A549 (cell line): ENCODE measurements around the gene CHPT1. TPM values are rescaled to one million over a fixed set of nuclear protein-coding genes. Genes with fewer than 3 reads are reported as not detected.

Source experiments
- ATAC-seq, 2 experiments: fragments of 200-7000 bp in 1 of 2; fragments of >200 bp in 1 of 2; cut with Nextera tagmentation in 1 of 2; cut with Tn5 transposase in 1 of 2; 3 replicates each; pipeline versions ENCODE4 v1.8.0 to v1.9.1; 2018 to 2020; ENCODE audit warnings: mild to moderate bottlenecking in 1 of 2, moderate library complexity in 1 of 2
- CTCF ChIA-PET: fragments of 300-600 bp; sonication (Branson Sonifier 250); formaldehyde crosslinking; extraction: SDS; loops from one replicate; lab custom pipeline; 2021; ENCODE audit warnings: antibody characterized with exemption, inconsistent platforms; lab: Yijun Ruan, JAX
- POLR2A ChIA-PET: fragments of 350-600 bp; formaldehyde crosslinking; extraction: SDS; loops from one replicate; lab custom pipeline; 2021; ENCODE audit warnings: antibody characterized with exemption, inconsistent platforms; lab: Yijun Ruan, JAX
- DNase-seq, 2 experiments: peaks; one replicate each; pipeline versions ENCODE4 v3.0.0 to v3.0.0-alpha.2; 2011 to 2016; ENCODE audit warnings: low read depth in 1 of 2, low spot score in 1 of 2
- FAIRE-seq: peaks from 2 replicates; lab custom pipeline; 2011; peaks lifted over from hg19 to GRCh38; lab: Jason Lieb, UNC
- H3K27ac ChIP-seq, 2 experiments: fragments of >200 bp; sonication (Bioruptor Twin); formaldehyde crosslinking; 3 replicates each; pipeline ENCODE4 v1.5.1; 2016 to 2017
- H3K4me1 ChIP-seq: fragments of >200 bp; sonication (Bioruptor Twin); formaldehyde crosslinking; 3 replicates; pipeline ENCODE4 v1.6.1; 2016
- H3K4me2 ChIP-seq: fragments of >200 bp; sonication (Bioruptor Twin); formaldehyde crosslinking; 3 replicates; pipeline ENCODE4 v1.6.1; 2016
- H3K4me3 ChIP-seq: fragments of >200 bp; sonication (Bioruptor Twin); formaldehyde crosslinking; 3 replicates; pipeline ENCODE4 v1.5.1; 2016
- H3K9me3 ChIP-seq: fragments of >200 bp; sonication (Bioruptor Twin); formaldehyde crosslinking; 3 replicates; pipeline ENCODE4 v1.6.1; 2016
- EHMT2 ChIP-seq: fragments of 200-600 bp; sonication (generic); IDR thresholded peaks from 2 replicates; pipeline ENCODE4 v1.6.1; 2016; ENCODE audit warnings: antibody characterized with exemption, low read depth, mild to moderate bottlenecking, moderate library complexity
- FOSB ChIP-seq: fragments of 250-450 bp; sonication (Bioruptor Pico); IDR thresholded peaks from 2 replicates; pipeline ENCODE4 v1.5.0; 2020; ENCODE audit warnings: mild to moderate bottlenecking, moderate library complexity
- FOSL2 ChIP-seq, 2 experiments: fragments of 450-650 bp in 1 of 2; fragments of >200 bp in 1 of 2; sonication (Bioruptor Twin) in 1 of 2; formaldehyde crosslinking; IDR thresholded peaks; 2 replicates each; pipeline versions ENCODE4 v1.5.0 to v1.6.1; 2016 to 2020; ENCODE audit warnings: mild to moderate bottlenecking in 1 of 2, moderate library complexity in 1 of 2
- HES2 ChIP-seq: fragments of >200 bp; sonication (Bioruptor Twin); formaldehyde crosslinking; IDR thresholded peaks from 2 replicates; pipeline ENCODE4 v1.6.1; 2016
- HEYL ChIP-seq: fragments of 250-450 bp; sonication (Bioruptor Pico); IDR thresholded peaks from 2 replicates; pipeline ENCODE4 v1.8.0; 2021; ENCODE audit warnings: mild to moderate bottlenecking, moderate library complexity
- HOXA7 ChIP-seq: fragments of 250-450 bp; sonication (Bioruptor Pico); IDR thresholded peaks from 2 replicates; pipeline ENCODE4 v1.5.0; 2020; ENCODE audit warnings: mild to moderate bottlenecking, moderate library complexity
- HOXB13 ChIP-seq: fragments of 250-450 bp; sonication (Bioruptor Pico); IDR thresholded peaks from 2 replicates; pipeline ENCODE4 v1.5.0; 2020; ENCODE audit warnings: low read depth, mild to moderate bottlenecking, moderate library complexity
- HOXB5 ChIP-seq: fragments of 250-450 bp; sonication (Bioruptor Pico); IDR thresholded peaks from 2 replicates; pipeline ENCODE4 v1.5.0; 2020; ENCODE audit warnings: mild to moderate bottlenecking, moderate library complexity
- MAFK ChIP-seq: fragments of 450-650 bp; IDR thresholded peaks from 2 replicates; pipeline ENCODE4 v1.6.1; 2014; ENCODE audit not compliant: partially characterized antibody
- MAZ ChIP-seq: fragments of 150-350 bp; IDR thresholded peaks from 2 replicates; pipeline ENCODE4 v1.6.1; 2014; ENCODE audit warnings: antibody characterized with exemption, low read depth, low read length, borderline replicate concordance
- NFE2L2 ChIP-seq: fragments of 150-350 bp; conservative IDR thresholded peaks from 2 replicates; pipeline ENCODE4 v1.6.1; 2014; ENCODE audit warnings: low read length
- NPAS2 ChIP-seq: fragments of 250-450 bp; sonication (Bioruptor Pico); IDR thresholded peaks from 2 replicates; pipeline ENCODE4 v1.8.0; 2022; ENCODE audit warnings: mild to moderate bottlenecking, moderate library complexity, borderline replicate concordance
- PBX3 ChIP-seq: IDR thresholded peaks from 2 replicates; pipeline ENCODE4 v1.6.1; 2012
- PHF8 ChIP-seq: fragments of 200-600 bp; sonication (generic); IDR thresholded peaks from 2 replicates; pipeline ENCODE4 v1.6.1; 2016; ENCODE audit warnings: low read depth, mild to moderate bottlenecking, antibody characterized with exemption, moderate library complexity, borderline replicate concordance
- RAD21 ChIP-seq, 2 experiments: fragments of >200 bp in 1 of 2; sonication (Bioruptor Twin) in 1 of 2; formaldehyde crosslinking in 1 of 2; IDR thresholded peaks in 1 of 2; conservative IDR thresholded peaks in 1 of 2; 2 replicates in 1 of 2; 3 replicates in 1 of 2; pipeline ENCODE4 v1.6.1; 2012 to 2018; ENCODE audit warnings: inconsistent platforms in 1 of 2
- RCOR1 ChIP-seq: fragments of 150-350 bp; IDR thresholded peaks from 2 replicates; pipeline ENCODE4 v1.6.1; 2014; ENCODE audit warnings: antibody characterized with exemption, low read length, low read depth
- RNF2 ChIP-seq: fragments of 200-600 bp; sonication (generic); IDR thresholded peaks from 2 replicates; pipeline ENCODE4 v1.6.1; 2016; ENCODE audit warnings: low read depth, mild to moderate bottlenecking, antibody characterized with exemption, moderate library complexity, borderline replicate concordance
- SREBF2 ChIP-seq: fragments of 450-650 bp; IDR thresholded peaks from 2 replicates; pipeline ENCODE4 v1.6.1; 2014; ENCODE audit warnings: mild to moderate bottlenecking, moderate library complexity
- ZC3H11A ChIP-seq: fragments of 450-650 bp; IDR thresholded peaks from 2 replicates; pipeline ENCODE4 v1.6.1; 2014; ENCODE audit warnings: antibody characterized with exemption, mild to moderate bottlenecking
- WGBS: methylation state at CpG from one replicate; pipeline ENCODE4 v1.1.6; 2017; ENCODE audit errors: missing lambda C conversion rate; 5-methylcytosine and 5-hydroxymethylcytosine counted together
- polyA plus RNA-seq, 4 experiments: library from polyadenylated mRNA; depleted of rRNA in 3 of 4; stranded (reverse); fragments of >200 nt; fragmentation: RNase III in 1 of 4; extraction: RNeasy Plus Mini Kit Qiagen cat#74134 plus additional on column Dnase treatment in 1 of 4; gene quantifications; 2 replicates in 3 of 4; 3 replicates in 1 of 4; pipeline ENCODE4 v1.2.3, GENCODE V29; 2011 to 2017
- TF ChIP-seq, protein P1 (sequence below): fragments of 250-450 bp; sonication (Bioruptor Pico); IDR thresholded peaks from 2 replicates; pipeline ENCODE4 v1.5.0; 2021; ENCODE audit warnings: mild to moderate bottlenecking, moderate library complexity, borderline replicate concordance
- TF ChIP-seq, protein P2 (sequence below): fragments of >200 bp; sonication (Bioruptor Twin); formaldehyde crosslinking; IDR thresholded peaks from 3 replicates; pipeline ENCODE4 v1.5.1; 2016

The CHPT1 gene
- polyA plus RNA-seq, 2 of the 4 experiments (the other 2 are of a cell fraction), result 52.0 to 102 TPM

- no peak overlapping the region for H3K27ac ChIP-seq
- ChIA-PET CTCF (interaction anchor here (0.9 to 1.0 kb wide), 3 partner anchors 10 to 30 kb away, joined by 3 read pairs; no protein-coding TSS in a partner anchor), POLR2A (no interaction called here)
- H3K4me3 ChIP-seq, result no peak overlapping the region
- H3K4me1 ChIP-seq, result no peaks in the 10 kb centered on the region
- DNase-seq (no peak), FAIRE-seq (no peak), ATAC-seq (no peak)
- 97% methylated on average over 1 of the region's 1 CpG for WGBS
- TF ChIP-seq SREBF2 (no peak), NFE2L2 (no peak), FOSB (no peak), FOSL2 (IDR thresholded peaks at IDR 0.05) (no peak), FOSL2 (CRISPR knock-in tag; IDR thresholded peaks at IDR 0.05) (no peak), PBX3 (no peak), HOXA7 (CRISPR knock-in tag) (no peak), NPAS2 (CRISPR knock-in tag) (no peak), RAD21 (conservative IDR thresholded peaks at IDR 0.05 in 1 of 2, IDR thresholded peaks at IDR 0.05 in 1 of 2) (no peak), HOXB5 (no peak), RCOR1 (no peak), MAFK (no peak), PHF8 (no peak), ZC3H11A (no peak), HES2 (no peak), EHMT2 (no peak), HEYL (no peak), RNF2 (no peak), MAZ (no peak)
- TF ChIP-seq, protein P1, sequence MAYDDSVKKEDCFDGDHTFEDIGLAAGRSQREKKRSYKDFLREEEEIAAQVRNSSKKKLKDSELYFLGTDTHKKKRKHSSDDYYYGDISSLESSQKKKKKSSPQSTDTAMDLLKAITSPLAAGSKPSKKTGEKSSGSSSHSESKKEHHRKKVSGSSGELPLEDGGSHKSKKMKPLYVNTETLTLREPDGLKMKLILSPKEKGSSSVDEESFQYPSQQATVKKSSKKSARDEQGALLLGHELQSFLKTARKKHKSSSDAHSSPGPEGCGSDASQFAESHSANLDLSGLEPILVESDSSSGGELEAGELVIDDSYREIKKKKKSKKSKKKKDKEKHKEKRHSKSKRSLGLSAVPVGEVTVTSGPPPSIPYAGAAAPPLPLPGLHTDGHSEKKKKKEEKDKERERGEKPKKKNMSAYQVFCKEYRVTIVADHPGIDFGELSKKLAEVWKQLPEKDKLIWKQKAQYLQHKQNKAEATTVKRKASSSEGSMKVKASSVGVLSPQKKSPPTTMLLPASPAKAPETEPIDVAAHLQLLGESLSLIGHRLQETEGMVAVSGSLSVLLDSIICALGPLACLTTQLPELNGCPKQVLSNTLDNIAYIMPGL (CRISPR knock-in tag), result no peak
- TF ChIP-seq, protein P2, sequence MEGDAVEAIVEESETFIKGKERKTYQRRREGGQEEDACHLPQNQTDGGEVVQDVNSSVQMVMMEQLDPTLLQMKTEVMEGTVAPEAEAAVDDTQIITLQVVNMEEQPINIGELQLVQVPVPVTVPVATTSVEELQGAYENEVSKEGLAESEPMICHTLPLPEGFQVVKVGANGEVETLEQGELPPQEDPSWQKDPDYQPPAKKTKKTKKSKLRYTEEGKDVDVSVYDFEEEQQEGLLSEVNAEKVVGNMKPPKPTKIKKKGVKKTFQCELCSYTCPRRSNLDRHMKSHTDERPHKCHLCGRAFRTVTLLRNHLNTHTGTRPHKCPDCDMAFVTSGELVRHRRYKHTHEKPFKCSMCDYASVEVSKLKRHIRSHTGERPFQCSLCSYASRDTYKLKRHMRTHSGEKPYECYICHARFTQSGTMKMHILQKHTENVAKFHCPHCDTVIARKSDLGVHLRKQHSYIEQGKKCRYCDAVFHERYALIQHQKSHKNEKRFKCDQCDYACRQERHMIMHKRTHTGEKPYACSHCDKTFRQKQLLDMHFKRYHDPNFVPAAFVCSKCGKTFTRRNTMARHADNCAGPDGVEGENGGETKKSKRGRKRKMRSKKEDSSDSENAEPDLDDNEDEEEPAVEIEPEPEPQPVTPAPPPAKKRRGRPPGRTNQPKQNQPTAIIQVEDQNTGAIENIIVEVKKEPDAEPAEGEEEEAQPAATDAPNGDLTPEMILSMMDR, result no peak
- H3K9me3 ChIP-seq, result no peaks in the 10 kb centered on the region
- H3K4me2 ChIP-seq, result no peak overlapping the region
These were observed 45.8 kb downstream of the CHPT1 start for GRCh38 chr12:101743242-101743641.

DNA sequence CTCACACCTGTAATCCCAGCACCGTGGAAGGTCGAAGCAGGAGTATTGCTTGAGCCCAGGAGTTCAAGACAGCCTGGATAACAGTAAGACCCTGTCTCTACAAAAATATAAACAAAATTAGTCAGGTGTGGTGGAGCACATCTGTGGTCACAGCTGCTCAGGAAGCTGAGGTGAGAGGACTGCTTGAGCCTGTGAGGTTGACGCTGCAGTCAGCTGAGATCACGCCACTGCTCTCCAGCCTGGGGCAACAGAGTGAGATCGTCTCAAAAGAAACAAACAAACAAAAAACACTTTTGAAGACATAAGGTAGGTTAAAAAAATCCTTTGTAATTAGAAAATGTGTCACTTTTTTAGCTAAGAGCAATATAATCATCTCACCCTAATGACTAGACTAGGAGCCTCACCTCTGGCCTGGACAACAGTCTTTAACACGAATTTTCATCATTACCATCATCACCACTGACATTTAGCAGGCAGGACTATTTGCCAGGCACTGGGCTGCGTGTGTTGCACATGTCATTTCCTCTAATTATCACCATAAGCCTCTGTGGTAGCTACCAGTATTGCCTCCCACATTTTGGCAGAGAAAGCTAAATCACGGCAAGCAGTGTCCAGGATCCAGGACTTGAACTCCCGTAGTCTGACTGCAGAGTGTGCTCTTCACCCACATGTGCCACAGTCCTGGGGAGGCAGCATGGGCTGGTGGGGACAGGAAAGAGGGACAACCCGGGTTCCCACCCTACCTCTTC is 46.5 kb downstream of the CHPT1 start:
- Histone ChIP-seq H3K4me3 (no peak overlapping the region), H3K27ac (no peak overlapping the region), H3K4me1 (no peaks in the 10 kb centered on the region), H3K4me2 (no peak overlapping the region), H3K9me3 (no peaks in the 10 kb centered on the region)
- 87% methylated on average over 10 of the region's 10 CpGs for WGBS
- FAIRE-seq (no peak), DNase-seq (no peak), ATAC-seq (peak; percentile 30 to 57; a peak in 3 of 6 replicates)
- POLR2A ChIA-PET, result no interaction called here
- no peak for TF ChIP-seq HOXB13 (CRISPR knock-in tag)
- no peak for TF ChIP-seq RCOR1
- TF ChIP-seq NPAS2 (CRISPR knock-in tag), result no peak
- CTCF ChIA-PET, result interaction anchor here (1.0 to 1.5 kb wide), 3 partner anchors 11 to 29 kb away, joined by 3 to 5 read pairs (median 3); no protein-coding TSS in a partner anchor
